ENCODE data around the gene SMG6.
"Not testable (repeated sequence)": the region's sequence is repeated elsewhere in the genome, so short reads cannot be mapped to it uniquely, and the experiment has no call there.

The SMG6 gene

DNA sequence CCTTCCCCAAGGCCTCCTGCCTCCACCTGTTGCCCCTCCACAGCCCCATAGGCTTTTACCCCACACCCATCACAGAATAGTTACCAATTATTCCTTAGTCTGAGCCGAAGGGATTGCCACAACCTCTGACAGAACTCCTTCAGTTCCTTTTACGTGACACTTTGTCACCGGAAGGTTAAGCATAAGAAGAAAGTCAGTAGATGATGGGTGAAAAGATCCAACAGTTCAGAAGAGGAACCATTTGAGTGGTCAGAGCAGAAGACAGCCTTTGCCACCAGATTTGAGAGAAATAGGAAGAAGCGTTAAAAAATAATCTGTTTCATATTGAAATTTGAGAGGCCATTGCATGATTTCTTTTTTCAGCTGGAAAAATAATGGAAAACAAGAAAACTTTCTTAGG lies 1.3 kb upstream of the SMG6 start:
- DNase-seq (ENCODE audit: low read depth): no peak

DNA sequence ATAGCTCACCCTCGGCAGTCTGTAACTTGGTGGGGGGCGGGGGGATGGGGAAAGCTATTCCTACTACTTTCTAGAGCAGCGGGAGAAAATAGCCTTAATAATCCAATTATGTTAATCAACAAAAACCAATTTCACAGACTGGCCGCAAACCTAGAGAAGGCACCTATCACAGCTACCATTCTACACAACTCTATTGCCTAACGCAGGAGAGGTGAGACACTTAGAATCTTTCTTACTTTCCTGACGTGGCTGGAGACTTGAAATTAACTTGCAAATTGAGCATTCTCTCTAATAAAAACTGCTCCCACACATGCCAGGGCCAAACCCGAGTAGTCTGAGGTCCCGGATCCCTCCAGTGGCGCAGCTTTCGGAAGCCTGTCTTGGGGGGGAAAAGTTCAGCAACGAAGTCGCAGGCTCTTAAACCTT lies 794 bp downstream of the SMG6 start:
- no peak for DNase-seq (ENCODE audit: low read depth)

- no peak for DNase-seq (ENCODE audit: low read depth)
These were observed 3.8 kb downstream of the SMG6 start for GRCh38 chr17:2299756-2300155.

GRCh38 chr17:2299136-2299535 lies 4.4 kb downstream of the SMG6 start:
- DNase-seq (ENCODE audit: low read depth): no peak

GRCh38 chr17:2297023-2297422 lies 6.6 kb downstream of the SMG6 start:
- no peak for DNase-seq (ENCODE audit: low read depth)

- no peak for DNase-seq (ENCODE audit: low read depth)
These were observed 8.0 kb downstream of the SMG6 start for GRCh38 chr17:2295575-2295974.

GRCh38 chr17:2292100-2292499 lies 11.5 kb downstream of the SMG6 start:
- no peak for DNase-seq (ENCODE audit: low read depth)

GRCh38 chr17:2289878-2290478 lies 13.6 kb downstream of the SMG6 start:
- no peak for DNase-seq (ENCODE audit: low read depth)

DNA sequence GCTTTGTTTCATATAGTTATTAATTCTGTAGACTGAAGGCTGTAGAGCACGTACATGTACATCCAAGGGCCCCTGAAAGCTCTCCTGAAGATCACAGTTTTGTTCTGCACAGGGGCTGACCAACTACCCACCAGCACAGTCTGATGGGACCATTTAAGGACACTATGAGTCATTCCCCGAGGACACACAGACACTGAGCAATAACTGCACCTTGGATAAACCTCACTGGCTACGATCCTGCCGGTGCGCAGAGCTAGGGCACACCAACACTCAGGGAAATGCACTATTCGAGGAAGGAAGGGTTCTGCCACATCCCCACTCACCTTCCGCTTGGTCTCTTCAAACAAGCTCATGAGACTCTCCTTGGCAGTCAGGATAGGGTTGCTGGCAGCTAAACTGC lies 20.3 kb downstream of the SMG6 start:
- no peak for DNase-seq (ENCODE audit: low read depth)

DNA sequence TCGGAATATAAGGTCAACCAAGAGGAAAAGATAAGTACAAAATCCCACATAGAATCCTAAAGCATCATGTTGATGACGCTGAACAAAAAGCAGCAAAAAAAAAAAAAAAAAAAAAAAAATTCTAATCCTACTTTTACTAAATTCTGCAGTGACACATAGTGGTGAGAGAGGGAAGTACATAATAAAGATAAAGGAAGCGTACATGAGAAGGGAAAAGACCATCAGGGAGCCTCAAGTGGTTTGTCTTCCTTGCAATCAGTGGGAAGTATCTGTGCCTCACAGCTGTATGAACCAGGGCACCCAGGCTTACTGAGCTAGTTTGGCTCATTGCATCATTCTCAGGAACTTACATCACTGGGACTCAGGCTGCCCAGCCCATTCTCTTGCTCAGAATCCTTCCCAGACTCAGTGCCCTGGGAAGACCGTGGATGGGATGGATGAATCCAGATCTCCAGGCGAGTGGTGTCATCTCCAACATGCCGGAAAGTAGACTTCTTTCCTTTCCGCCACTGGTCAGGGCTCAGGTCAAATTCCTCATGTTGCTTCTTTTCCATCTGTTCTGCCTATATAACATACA lies 21.2 kb downstream of the SMG6 start:
- DNase-seq (ENCODE audit: low read depth): no peak

DNA sequence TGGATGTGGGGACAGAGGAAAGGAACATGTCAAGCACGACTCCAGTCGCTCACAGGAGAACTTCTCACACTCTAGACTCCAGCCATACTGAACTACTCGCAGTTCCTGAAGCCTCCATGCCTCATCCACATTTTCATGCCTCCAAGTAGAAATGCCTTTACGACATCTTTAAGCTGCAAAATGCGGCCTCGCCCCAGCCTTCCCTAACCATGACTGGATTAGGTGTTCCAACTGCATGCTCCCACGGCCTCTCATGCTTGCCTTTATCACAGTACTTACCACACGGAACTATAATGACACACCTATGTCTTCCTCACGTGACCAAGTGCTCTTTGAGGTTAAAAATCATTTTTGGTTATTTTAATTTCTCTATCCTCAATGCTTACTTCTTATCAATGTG lies 23.9 kb downstream of the SMG6 start:
- no peak for DNase-seq (ENCODE audit: low read depth)

- DNase-seq (ENCODE audit: low read depth): no peak
These were observed 26.0 kb downstream of the SMG6 start for GRCh38 chr17:2277429-2278170.

DNA sequence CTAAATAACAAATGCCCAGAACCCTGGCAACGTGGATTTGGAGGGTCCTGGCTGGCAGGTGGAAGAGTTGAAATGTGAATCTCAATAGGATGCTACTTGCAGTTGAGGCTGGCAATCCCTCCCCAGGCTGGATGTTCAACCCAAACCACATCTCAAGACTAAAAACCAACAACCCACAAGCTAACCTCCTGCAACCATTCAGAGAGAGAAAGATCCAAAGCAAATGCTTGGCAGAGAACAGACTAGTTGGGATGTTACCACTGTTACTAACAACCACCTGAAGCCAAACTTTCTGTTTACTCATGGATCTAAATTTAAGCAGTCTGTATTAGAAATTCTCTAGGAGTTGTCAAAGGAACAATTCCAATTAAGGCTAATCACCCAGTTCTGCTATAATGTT lies 27.9 kb downstream of the SMG6 start:
- no peak for DNase-seq (ENCODE audit: low read depth)

GRCh38 chr17:2274414-2274813 lies 29.2 kb downstream of the SMG6 start:
- no peak for DNase-seq (ENCODE audit: low read depth)

- no peak for DNase-seq (ENCODE audit: low read depth)
These were observed 31.4 kb downstream of the SMG6 start for GRCh38 chr17:2271985-2272702.

DNA sequence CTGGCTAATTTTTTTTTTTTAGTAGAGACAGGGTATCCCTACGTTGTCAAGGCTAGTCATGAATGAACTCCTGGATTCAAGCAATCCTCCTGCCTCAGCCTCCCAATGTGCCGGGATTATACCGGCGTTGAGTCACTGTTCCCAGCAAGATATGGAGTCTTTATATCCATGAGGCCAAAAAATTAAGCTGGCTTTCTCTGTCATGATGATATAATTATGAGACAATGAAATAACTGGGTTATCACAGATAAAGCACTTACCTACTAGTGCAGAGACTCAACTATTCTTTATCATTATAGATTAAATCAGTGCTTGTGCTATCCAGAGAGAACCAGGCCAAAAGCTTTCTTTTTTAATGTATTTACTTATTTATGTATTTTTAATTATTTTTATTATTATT lies 36.2 kb downstream of the SMG6 start:
- DNase-seq (ENCODE audit: low read depth): no peak

- no peak for DNase-seq (ENCODE audit: low read depth)
These were observed 36.7 kb downstream of the SMG6 start for GRCh38 chr17:2266865-2267228.

DNA sequence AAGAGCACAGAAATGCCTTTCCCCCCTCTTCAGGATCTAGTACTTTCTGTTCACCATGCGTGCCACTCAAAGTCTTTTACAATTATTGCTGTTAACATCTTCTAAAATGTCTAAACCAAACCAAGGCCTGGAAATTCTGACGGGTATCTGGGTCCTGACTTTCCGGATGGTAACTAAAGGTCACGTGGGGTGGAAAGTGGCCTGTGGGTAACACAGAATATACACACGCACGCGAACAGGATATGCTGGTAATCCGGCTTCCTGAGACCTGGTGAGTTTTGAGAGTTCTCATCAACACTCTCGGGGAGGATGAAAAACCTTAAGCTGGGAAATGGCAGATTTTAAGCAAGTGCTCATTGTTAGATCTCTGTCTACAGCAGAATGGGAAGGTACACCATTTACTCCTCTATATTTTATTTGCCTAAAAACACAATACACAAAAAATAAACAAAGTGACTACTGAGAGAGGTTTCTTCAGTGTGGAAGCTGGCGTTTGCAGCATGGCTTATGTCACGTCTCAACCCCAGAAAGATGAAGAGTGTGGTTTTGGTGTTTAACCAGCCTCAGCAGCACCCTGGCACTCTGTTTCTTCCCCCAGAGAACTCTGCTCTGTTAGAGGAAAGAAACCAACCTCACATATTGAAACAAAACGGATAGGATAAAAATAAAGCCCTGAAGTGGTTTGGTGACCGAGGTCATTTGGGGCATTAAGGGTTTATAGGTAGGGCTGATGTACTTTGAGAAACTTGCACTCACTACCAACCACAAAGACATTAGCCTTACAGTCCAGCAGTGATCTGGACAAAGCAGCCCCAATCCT lies 37.3 kb downstream of the SMG6 start:
- DNase-seq (ENCODE audit: low read depth): peak; percentile 70

DNA sequence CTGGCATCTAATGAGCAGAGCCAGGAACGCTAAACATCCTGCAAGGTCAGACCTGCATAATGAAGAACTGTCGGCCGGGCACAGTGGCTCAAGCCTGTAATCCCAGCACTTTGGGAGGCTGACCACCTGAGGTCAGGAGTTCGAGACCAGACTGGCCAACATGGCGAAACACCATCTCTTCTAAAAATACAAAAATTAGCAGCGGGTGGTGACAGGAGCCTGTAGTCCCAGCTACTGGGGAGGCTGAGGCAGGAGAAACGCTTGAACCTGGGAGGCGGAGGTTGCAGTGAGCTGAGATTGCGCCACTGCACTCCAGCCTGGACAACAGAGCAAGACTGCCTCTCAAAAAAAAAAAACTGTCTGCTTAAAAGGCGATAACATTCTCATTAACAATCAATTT lies 38.4 kb downstream of the SMG6 start:
- DNase-seq (ENCODE audit: low read depth): not testable (repeated sequence)

- no peak for DNase-seq (ENCODE audit: low read depth)
These were observed 39.3 kb downstream of the SMG6 start for GRCh38 chr17:2264067-2264860.
